CD8-positive, alpha-beta memory T cell (primary cell): Measurements from ENCODE around the gene RNF220. TPM values are rescaled to one million over a fixed set of nuclear protein-coding genes. Genes with fewer than 3 reads are reported as not detected.
"Not testable (repeated sequence)": the region's sequence is repeated elsewhere in the genome, so short reads cannot be mapped to it uniquely, and the experiment has no call there.

ENCODE experiments used
- CTCF ChIA-PET: fragments of 350-600 bp; sonication (Branson Sonifier 250); formaldehyde crosslinking; loops from one replicate; lab custom pipeline; 2021; ENCODE audit warnings: antibody characterized with exemption; lab: Charles Lee
- POLR2A ChIA-PET: fragments of 350-600 bp; sonication (Branson Sonifier 250); formaldehyde crosslinking; loops from one replicate; lab custom pipeline; 2021; ENCODE audit warnings: antibody characterized with exemption; lab: Charles Lee
- DNase-seq, 5 donors: peaks; one replicate each; pipeline versions ENCODE4 v3.0.0 to v3.0.0-alpha.2; 2020 to 2022; ENCODE audit warnings: mixed read lengths in 1 of 5
- H3K27ac ChIP-seq: one replicate; pipeline ENCODE4 v1.7.0; 2013; ENCODE audit warnings: low read depth, mild to moderate bottlenecking, low read length, moderate library complexity
- H3K27me3 ChIP-seq: 2 replicates; pipeline ENCODE4 v1.7.0; 2013; ENCODE audit warnings: low read length, mild to moderate bottlenecking; ENCODE audit not compliant: insufficient read depth, poor library complexity, severe bottlenecking
- H3K36me3 ChIP-seq: 2 replicates; pipeline ENCODE4 v1.7.0; 2013; ENCODE audit warnings: mild to moderate bottlenecking, low read length, moderate library complexity; ENCODE audit not compliant: insufficient read depth
- H3K4me1 ChIP-seq: 2 replicates; pipeline ENCODE4 v1.7.0; 2013; ENCODE audit warnings: mild to moderate bottlenecking, low read length, moderate library complexity; ENCODE audit not compliant: insufficient read depth
- H3K4me3 ChIP-seq: 2 replicates; pipeline ENCODE4 v1.7.0; 2013; ENCODE audit warnings: mild to moderate bottlenecking, low read length
- H3K9me3 ChIP-seq: 2 replicates; pipeline ENCODE4 v1.7.0; 2013; ENCODE audit warnings: mild to moderate bottlenecking, low read length
- H3K27ac Mint-ChIP-seq, 8 donors: one replicate each; pipeline ENCODE4 v1.8.0; 2020 to 2021; ENCODE audit warnings: mixed read lengths in 8 of 8, mild to moderate bottlenecking in 6 of 8, inconsistent platforms in 3 of 8, moderate library complexity in 3 of 8
- H3K27me3 Mint-ChIP-seq, 2 donors: one replicate each; pipeline ENCODE4 v1.8.0; 2020 to 2021; ENCODE audit warnings: mixed read lengths in 2 of 2, mild to moderate bottlenecking in 1 of 2, moderate library complexity in 1 of 2
- H3K36me3 Mint-ChIP-seq, 3 donors: one replicate each; pipeline ENCODE4 v1.8.0; 2020 to 2021; ENCODE audit warnings: mixed read lengths in 3 of 3, inconsistent platforms in 1 of 3, mild to moderate bottlenecking in 1 of 3
- H3K4me1 Mint-ChIP-seq, 3 donors: one replicate each; pipeline ENCODE4 v1.8.0; 2020 to 2021; ENCODE audit warnings: mixed read lengths in 3 of 3, inconsistent platforms in 1 of 3, mild to moderate bottlenecking in 1 of 3
- H3K4me3 Mint-ChIP-seq, 7 donors: one replicate each; pipeline ENCODE4 v1.8.0; 2020 to 2021; ENCODE audit warnings: mixed read lengths in 7 of 7, mild to moderate bottlenecking in 6 of 7, moderate library complexity in 4 of 7, inconsistent platforms in 2 of 7
- H3K9me3 Mint-ChIP-seq, 5 donors: one replicate each; pipeline ENCODE4 v1.8.0; 2020 to 2022; ENCODE audit warnings: mixed read lengths in 5 of 5, mild to moderate bottlenecking in 3 of 5, moderate library complexity in 2 of 5, inconsistent platforms in 1 of 5
- polyA plus RNA-seq: library from polyadenylated mRNA; unstranded; fragments of 300-500 nt; fragmentation: Illumina TruSeq; gene quantifications from one replicate; pipeline ENCODE4 v1.2.3, GENCODE V29; 2021
- total RNA-seq, 2 experiments: library from RNA; stranded (reverse); gene quantifications; one replicate each; pipeline ENCODE4 v1.2.3, GENCODE V29; 2021

Gene RNF220
- total and polyA plus RNA-seq, 3 experiments from 2014 or later: 104 to 115 (median 115) TPM

- H3K27ac ChIP-seq, H3K27me3 Mint-ChIP-seq, H3K27me3 ChIP-seq, POLR2A ChIA-PET, H3K27ac Mint-ChIP-seq, H3K9me3 Mint-ChIP-seq, H3K9me3 ChIP-seq, DNase-seq, H3K36me3 ChIP-seq, H3K4me3 Mint-ChIP-seq, H3K4me3 ChIP-seq, CTCF ChIA-PET, H3K36me3 Mint-ChIP-seq: not testable (repeated sequence)
- peaks cover 16% of the 10 kb centered on the region for H3K4me1 ChIP-seq
- H3K4me1 Mint-ChIP-seq: peaks cover 12 to 15% (median 14%) of the 10 kb centered on the region in 3 donors
Measured at GRCh38 chr1:44699375-44699774, 294.3 kb downstream of the RNF220 start.

GRCh38 chr1:44700573-44700972 is 295.5 kb downstream of the RNF220 start:
- Histone ChIP-seq H3K4me1 (peaks cover 16% of the 10 kb centered on the region), H3K4me3 (no peak overlapping the region), H3K27me3 (no peaks in the 10 kb centered on the region), H3K36me3 (no peaks in the 10 kb centered on the region), H3K9me3 (no peaks in the 10 kb centered on the region), H3K27ac (no peak overlapping the region)
- Mint-ChIP-seq H3K36me3 (no peaks in the 10 kb centered on the region), H3K9me3 (no peaks in the 10 kb centered on the region), H3K27ac (no peak overlapping the region), H3K4me3 (no peak overlapping the region), H3K27me3 (no peaks in the 10 kb centered on the region), H3K4me1 (peaks cover 12 to 15% (median 14%) of the 10 kb centered on the region in 3 donors)
- ChIA-PET CTCF (no interaction called here), POLR2A (no interaction called here)
- no peak for DNase-seq

- Mint-ChIP-seq H3K4me3 (no peak overlapping the region), H3K27ac (peak overlapping the region in 1 of 8 donors; percentile 65), H3K9me3 (no peaks in the 10 kb centered on the region), H3K36me3 (no peaks in the 10 kb centered on the region), H3K27me3 (no peaks in the 10 kb centered on the region), H3K4me1 (peaks cover 12 to 14% (median 14%) of the 10 kb centered on the region in 3 donors)
- H3K36me3 ChIP-seq: no peaks in the 10 kb centered on the region
- H3K27me3 ChIP-seq: no peaks in the 10 kb centered on the region
- H3K4me3 ChIP-seq: no peak overlapping the region
- CTCF ChIA-PET: no interaction called here
- no peak overlapping the region for H3K27ac ChIP-seq
- peaks cover 14% of the 10 kb centered on the region for H3K4me1 ChIP-seq
- no peaks in the 10 kb centered on the region for H3K9me3 ChIP-seq
- POLR2A ChIA-PET: no interaction called here
- DNase-seq: no peak
Measured at GRCh38 chr1:44701141-44701573, 296.1 kb downstream of the RNF220 start.

Other genes with a start within 250 kb of the RNF220 start
- 10 to 100 TPM; 35.0 to 36.1 TPM for gene DMAP1, start 191.8 kb upstream of the RNF220 start, total RNA-seq
- gene DMAP1, start 191.8 kb upstream of the RNF220 start, polyA plus RNA-seq: 45.5 TPM
- gene ERI3, start 50.0 kb upstream of the RNF220 start, total RNA-seq: 10 to 100 TPM; 53.8 to 59.9 TPM
- gene ERI3, start 50.0 kb upstream of the RNF220 start, polyA plus RNA-seq: 36.1 TPM